ENCODE data around the gene COL9A2.

COL9A2 gene

DNA sequence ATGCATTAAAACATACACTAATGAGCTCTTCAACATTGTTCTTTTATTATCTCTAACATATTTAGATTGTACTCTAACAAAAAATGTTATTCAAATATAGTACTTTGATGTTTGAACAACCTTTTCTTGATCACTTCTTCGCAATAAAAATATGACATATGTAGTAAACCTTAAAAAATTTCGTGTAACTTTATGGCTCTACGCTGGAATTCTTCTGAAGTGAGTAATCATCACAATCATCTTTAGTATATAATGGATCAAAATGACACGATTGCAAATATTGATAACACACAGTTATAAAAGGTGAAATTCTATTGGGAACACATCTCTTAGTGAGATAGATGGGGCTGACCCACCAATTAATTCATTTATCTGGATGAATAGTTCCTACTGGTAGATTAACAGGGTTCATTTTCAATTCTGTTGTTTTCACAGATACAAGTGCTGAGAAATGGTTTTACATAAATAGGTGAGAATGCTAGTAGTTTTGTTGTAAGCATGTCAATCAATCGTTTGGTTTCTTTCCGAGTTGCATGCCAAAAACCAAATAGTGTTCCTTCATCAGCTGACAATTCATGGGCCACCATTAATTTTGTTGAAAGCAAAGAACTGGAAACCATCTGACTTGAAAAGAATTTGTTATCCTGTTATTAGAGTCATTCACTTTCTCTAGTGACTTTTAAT, 60.5 kb downstream of the COL9A2 start:
- no peak for DNase-seq

DNA sequence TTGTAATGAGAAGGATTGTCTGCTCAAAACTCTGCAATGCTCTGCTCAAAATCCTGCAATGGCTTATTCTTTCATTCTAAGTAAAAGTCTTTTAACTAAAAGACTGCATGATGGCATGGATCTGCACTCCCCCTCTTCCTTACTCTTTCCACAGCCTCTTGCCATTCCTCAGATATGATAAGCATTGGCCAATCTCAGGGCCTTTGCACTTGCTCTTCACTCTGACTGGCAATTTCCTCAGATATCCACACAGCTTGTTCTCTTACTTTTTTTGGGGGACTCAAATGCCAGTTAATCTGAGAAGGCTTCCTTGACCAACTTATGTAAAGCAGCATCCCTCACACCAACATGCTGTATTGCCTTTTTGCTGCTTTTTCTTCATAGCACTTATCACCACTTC, 61.9 kb downstream of the COL9A2 start:
- DNase-seq, result no peak

DNA sequence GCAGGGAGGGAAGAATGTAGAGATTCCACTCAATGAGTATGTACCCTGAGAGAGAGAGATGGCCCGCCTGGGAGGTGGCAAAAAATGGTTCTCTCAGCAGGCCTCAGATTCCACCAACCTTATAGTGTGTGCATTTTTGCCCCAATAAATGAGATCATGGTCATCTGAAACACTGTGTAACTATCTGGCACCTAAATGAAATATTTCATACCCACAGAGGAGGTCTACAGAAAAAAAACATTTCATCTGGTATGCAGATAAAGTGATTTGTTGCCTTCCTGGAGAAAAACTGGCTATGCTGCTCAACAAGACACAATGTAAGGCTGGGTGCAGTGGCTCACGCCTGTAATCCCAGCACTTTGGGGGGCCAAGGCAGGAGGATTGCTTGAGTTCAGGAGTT, 64.5 kb downstream of the COL9A2 start:
- no peak for DNase-seq

DNA sequence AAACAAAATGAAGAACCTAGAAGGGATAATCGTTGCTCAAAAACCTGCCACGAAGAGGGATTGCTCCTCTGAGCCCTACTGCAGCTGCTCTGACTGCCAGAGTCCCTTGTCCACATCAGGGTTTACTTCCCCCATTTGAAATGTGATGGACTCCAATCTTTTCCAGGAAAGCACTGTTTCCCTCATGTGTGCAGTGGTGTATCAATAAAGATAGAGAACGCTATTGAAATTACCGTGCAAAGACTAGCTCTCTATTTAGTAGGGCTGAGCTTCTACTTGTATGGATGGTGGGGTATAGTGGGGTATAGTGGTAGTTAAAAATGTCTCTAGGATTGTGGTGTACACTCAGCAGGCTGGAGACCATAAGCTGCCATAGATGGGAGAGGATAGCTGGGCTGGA, 65.6 kb downstream of the COL9A2 start:
- DNase-seq, result no peak
